GM21423 (cell line): ENCODE data around the gene TSPAN32.

Source experiments
- ATAC-seq: cut with Tn5 transposase; IDR thresholded peaks from one replicate; pipeline ENCODE4 v1.9.1; 2021; ENCODE audit warnings: mild to moderate bottlenecking, moderate library complexity; ENCODE audit not compliant: unreplicated experiment

The TSPAN32 gene

GRCh38 chr11:2302896-2303626, 1.2 kb downstream of the TSPAN32 start:
- ATAC-seq, result no peak

- no peak for ATAC-seq
These were observed 2.1 kb downstream of the TSPAN32 start for GRCh38 chr11:2303627-2304505.

DNA sequence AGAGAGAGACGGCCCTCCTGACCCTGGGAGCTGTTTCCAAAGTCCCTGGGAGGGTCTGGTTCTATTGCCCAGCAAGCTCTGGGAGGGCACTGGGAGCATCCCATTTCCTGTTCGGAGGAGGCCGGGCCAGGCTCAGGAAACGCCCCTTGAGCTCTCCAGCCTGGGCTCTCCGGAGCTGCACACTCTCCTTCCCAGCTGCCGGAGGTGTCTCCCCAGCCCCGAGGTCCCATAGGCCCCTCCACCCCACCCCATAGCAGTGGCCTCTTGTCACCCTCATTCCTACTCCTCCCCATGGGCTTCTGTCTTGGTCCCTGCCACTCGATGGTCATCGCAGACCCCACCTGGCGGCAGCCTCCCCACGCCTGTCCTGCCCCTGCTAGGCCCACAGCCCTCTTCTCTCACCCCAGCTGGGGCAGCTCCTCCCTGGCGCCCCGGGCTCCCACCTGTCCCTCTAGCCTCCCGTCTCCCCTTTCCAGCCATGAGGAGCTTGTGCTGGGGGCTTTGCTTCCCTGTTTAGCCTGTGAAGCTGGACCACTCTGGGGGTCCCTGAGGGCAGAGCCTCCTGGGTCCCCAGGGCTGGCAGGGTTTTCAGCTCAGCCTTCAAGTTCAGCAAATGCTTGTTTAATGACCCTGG, 2.8 kb downstream of the TSPAN32 start:
- ATAC-seq, result no peak

DNA sequence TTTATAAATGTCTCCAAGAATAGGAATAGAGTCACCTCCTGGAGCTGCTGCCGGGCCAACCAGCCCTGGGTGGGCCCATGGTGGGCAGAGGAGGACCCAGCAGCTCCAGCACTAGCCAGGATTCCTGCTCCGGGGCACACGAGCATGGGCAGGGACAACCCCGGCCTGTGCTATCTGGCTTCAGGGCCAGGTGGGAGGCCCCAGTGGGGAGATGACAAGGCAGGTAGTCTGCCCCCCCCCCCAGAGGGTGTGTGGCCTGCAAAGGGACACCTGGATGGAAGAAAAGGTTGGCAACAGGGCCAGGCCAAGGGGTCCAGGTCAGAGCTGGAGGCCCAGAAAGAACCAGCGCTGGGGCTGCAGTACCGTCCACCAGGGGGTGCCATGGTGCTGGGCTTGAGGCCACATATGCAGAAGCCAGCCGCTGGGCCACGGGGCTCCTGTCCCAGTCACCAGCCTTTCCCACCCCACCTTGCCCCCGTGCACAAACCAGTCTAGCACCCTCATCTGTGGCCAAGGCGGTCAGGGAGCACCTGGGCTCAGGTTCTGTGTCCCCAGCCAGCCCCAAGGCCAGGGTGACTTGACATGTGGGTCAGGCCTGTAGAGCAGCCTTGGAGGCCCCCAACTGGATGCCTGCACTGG, 3.4 kb downstream of the TSPAN32 start:
- ATAC-seq, result no peak

GRCh38 chr11:2305788-2306451, 4.1 kb downstream of the TSPAN32 start:
- ATAC-seq, result no peak

DNA sequence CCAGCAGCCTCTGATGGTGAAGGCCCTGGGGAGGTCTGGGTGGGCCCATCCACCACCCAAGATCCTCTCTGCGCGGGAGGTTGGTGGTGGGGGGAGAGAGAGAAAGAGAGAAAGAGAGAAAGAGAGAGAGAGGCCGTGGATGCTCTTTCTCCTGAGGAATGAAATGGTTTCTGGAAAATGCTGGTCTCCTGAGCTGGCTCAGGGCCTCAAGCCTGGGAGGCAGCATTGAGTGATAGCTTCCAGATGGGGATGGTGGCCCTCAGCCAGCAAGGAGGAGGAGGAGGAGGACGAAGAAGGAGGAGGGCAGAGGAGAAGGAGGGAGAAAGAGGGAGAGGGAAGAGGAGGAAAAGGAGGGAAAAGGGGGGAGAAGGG, 4.6 kb downstream of the TSPAN32 start:
- ATAC-seq, result no peak

GRCh38 chr11:2306877-2307500, 5.2 kb downstream of the TSPAN32 start:
- no peak for ATAC-seq

GRCh38 chr11:2307501-2308331, 5.9 kb downstream of the TSPAN32 start:
- no peak for ATAC-seq

GRCh38 chr11:2308713-2309112, 6.9 kb downstream of the TSPAN32 start:
- no peak for ATAC-seq

DNA sequence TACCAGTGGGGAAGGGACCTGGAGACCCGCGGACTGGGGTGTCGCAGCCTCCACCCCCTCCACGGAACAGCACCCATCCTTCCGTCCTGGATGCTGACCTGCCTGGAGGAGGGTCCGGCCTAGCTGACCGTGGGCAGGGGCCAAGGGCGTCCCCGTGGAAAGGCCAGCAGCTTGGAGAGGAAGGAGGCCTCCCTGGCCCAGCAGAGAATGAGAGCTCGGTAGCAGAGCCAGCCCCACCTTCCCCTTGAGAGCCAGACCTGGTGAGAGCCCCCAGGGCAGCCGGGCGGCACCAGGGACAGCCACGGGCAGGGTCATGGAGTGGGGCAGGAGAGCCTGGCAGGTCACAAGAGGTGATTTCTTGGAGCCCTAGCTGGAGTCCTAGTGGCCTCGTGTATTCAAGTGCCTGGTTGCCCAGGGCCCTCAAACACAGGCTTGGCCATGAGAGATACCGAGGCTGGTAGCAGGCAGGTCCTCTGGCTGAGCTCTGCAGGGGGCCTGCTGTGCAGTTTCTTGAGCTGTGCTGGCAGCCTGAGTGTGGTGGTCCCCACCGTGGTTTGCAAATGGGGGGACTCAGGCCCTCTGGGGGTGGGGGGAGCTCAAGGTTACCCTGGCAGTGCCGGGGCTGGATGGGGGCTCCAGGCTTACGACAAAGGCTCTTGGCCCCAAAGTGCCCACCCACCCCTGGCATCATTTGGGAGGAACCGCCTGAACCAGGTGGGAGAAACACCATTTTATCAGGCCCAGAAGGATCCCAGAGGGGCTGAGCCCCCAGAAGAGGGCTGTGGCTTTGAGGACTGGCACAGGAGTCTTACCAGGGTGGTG, 7.6 kb downstream of the TSPAN32 start:
- no peak for ATAC-seq

DNA sequence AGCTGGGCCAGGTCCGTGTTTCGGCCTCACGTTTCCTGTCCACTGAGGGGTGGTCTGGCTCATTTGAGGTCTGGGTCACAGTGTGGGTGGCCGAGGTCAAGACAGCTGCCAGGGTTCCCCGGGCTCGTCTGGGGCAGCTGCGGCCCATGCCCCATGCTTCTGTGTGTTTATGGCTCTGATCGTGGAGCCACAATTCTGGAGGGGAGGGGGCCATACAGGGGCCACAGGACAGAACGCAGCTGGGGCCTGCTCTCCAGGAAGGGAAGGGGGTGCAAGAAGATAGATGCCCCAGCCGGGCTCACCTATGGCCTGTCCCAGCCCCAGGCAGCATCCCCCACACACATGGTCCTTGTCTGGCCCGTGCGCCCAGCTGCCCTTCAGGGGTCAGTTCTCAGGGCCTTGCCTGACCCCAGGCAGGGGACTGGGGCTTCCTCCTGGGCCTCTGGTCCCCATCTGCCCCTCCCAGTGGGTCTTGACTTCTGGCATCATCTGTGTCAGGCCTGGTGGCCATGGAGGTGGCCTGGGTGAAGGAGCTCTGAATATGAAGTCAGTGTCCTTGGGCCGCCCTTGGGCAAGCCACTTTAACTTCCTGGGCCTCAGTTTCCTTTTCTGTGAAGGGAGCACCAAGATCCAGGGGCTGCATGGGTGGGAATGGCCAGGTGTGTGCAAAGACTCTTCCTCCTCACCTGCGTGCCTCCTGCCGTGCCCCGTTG, 8.4 kb downstream of the TSPAN32 start:
- ATAC-seq, result no peak

GRCh38 chr11:2310786-2311352, 9.1 kb downstream of the TSPAN32 start:
- no peak for ATAC-seq

- no peak for ATAC-seq
These were observed 9.7 kb downstream of the TSPAN32 start for GRCh38 chr11:2311353-2312133.

GRCh38 chr11:2312232-2313042, 10.6 kb downstream of the TSPAN32 start:
- no peak for ATAC-seq

DNA sequence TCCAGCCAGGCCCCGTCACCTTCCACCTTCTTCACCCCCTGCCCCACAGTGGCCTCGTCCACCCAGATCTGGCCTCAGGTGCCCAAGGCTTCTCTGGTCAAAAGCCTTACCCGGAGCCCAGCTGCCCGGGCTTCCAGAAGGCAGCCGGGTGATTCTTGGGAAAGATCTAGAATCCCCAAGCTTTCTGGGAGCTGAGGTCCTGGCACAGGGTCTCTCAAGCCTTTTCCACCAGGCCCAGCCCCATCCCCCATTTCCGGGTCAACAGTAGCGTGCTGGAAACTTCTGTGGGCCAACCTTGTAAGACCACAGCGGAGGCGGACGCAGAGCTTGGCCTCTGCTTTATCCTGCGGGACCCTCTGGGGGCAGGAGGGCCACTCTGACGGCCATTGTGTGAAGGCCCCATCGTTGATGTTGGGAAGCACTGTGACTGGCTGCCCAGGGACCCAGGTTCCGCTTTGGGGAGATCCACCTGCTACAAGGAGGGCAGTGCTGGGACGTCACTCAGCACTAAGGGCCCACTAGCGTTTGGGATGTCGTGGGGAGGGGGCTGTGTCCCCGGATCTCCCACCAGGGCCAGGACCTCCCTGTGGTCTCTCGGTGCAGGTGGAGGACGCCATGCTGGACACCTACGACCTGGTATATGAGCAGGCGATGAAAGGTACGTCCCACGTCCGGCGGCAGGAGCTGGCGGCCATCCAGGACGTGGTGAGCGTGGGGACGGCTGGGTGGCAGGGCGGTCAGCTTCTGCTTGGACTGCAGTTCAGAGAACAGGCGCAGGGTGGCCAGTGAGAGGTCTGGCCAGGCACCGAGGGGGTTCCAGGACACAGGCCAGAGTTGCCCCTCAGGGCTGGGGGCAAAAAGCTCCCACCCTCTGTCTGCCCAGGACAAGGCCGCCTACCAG, 11.5 kb downstream of the TSPAN32 start:
- ATAC-seq, result no peak
